HCT116 (cell line): Measurements from ENCODE around the gene RUFY1. TPM values are rescaled to one million over a fixed set of nuclear protein-coding genes. Genes with fewer than 3 reads are reported as not detected.

ENCODE experiments used
- ATAC-seq: fragments of 200-7000 bp; cut with Tn5 transposase; 2 replicates; pipeline ENCODE4 v1.9.1; 2020; ENCODE audit warnings: mild to moderate bottlenecking, moderate library complexity
- BruUV-seq: library from RNA; stranded (reverse); fragments of 400-500 nt; replicated peaks from 2 replicates; lab custom pipeline; 2021; lab: Mats Ljungman, UMichigan
- CTCF ChIA-PET: fragments of 300-600 bp; sonication (Branson Sonifier 250); formaldehyde crosslinking; loops from one replicate; lab custom pipeline; 2021; ENCODE audit warnings: antibody characterized with exemption; lab: Charles Lee
- POLR2A ChIA-PET: fragments of 300-600, 350-600 bp; sonication (Branson Sonifier 250); formaldehyde crosslinking; loops from one replicate; lab custom pipeline; 2021; ENCODE audit warnings: antibody characterized with exemption; lab: Charles Lee
- RAD21 ChIA-PET, 2 experiments: fragments of 300-600 bp; sonication (Branson Sonifier 250); formaldehyde crosslinking; loops; one replicate each; lab custom pipeline; 2023; ENCODE audit warnings: low total read pairs in 2 of 2; ENCODE audit not compliant: uncharacterized antibody in 2 of 2, unreplicated experiment in 2 of 2, low non-redundant PET in 1 of 2; lab: Charles Lee
- DNase-seq: peaks from one replicate; pipeline ENCODE4 v3.0.0-alpha.2; 2010; ENCODE audit warnings: low read depth, low spot score
- H2AFZ ChIP-seq: fragments of 200-600 bp; shearing (Covaris generic), sonication (generic); 2 replicates; pipeline ENCODE4 v1.6.1; 2017; ENCODE audit warnings: low read depth, mixed run types, mixed read lengths, antibody characterized with exemption, low read length; ENCODE audit not compliant: poor library complexity, severe bottlenecking
- H3K27ac ChIP-seq: 2 replicates; pipeline ENCODE4 v1.5.1; 2012; ENCODE audit warnings: low read depth, low read length
- H3K27me3 ChIP-seq: fragments of 200-600 bp; sonication (generic); 2 replicates; pipeline ENCODE4 v1.6.1; 2016; ENCODE audit warnings: mixed run types, low read length, mixed read lengths; ENCODE audit not compliant: insufficient read depth
- H3K36me3 ChIP-seq, 2 experiments: fragments of 200-500 bp in 1 of 2; fragments of 200-600 bp in 1 of 2; sonication (Bioruptor generic) in 1 of 2; sonication (generic) in 1 of 2; 2 replicates each; pipeline versions ENCODE4 v1.5.1 to v1.6.1; 2014 to 2016; ENCODE audit warnings: low read length in 2 of 2, inconsistent platforms in 1 of 2, mixed read lengths in 1 of 2, mixed run types in 1 of 2; ENCODE audit not compliant: insufficient read depth in 2 of 2, control insufficient read depth in 1 of 2
- H3K4me1 ChIP-seq, 2 experiments: fragments of 200-600 bp in 1 of 2; sonication (generic) in 1 of 2; 2 replicates each; pipeline versions ENCODE4 v1.5.1 to v1.6.1; 2012 to 2017; ENCODE audit warnings: low read length in 2 of 2, inconsistent platforms in 1 of 2, mild to moderate bottlenecking in 1 of 2, mixed read lengths in 1 of 2, mixed run types in 1 of 2, moderate library complexity in 1 of 2; ENCODE audit not compliant: insufficient read depth in 2 of 2, control insufficient read depth in 1 of 2
- H3K4me2 ChIP-seq: fragments of 200-600 bp; sonication (generic); 2 replicates; pipeline ENCODE4 v1.6.1; 2017; ENCODE audit warnings: mixed run types, low read length, mixed read lengths
- H3K4me3 ChIP-seq, 2 experiments: fragments of 200-600 bp in 1 of 2; sonication (generic) in 1 of 2; replicated peaks in 1 of 2; 2 replicates each; pipeline ENCODE4 v1.5.1; 2011 to 2016; ENCODE audit warnings: low read length in 2 of 2, control low read depth in 1 of 2, low read depth in 1 of 2, mild to moderate bottlenecking in 1 of 2, mixed read lengths in 1 of 2, mixed run types in 1 of 2
- H3K79me2 ChIP-seq: fragments of 200-600 bp; sonication (generic); 2 replicates; pipeline ENCODE4 v1.6.1; 2017; ENCODE audit warnings: mild to moderate bottlenecking, mixed run types, low read length, moderate library complexity, mixed read lengths; ENCODE audit not compliant: insufficient read depth
- H3K9ac ChIP-seq: fragments of 200-600 bp; sonication (generic); 2 replicates; pipeline ENCODE4 v1.6.1; 2016; ENCODE audit warnings: low read length, mixed read lengths
- H3K9me2 ChIP-seq: fragments of 200-600 bp; sonication (generic), shearing (Covaris generic); 2 replicates; pipeline ENCODE4 v1.6.1; 2017; ENCODE audit warnings: mixed run types, mild to moderate bottlenecking, moderate library complexity; ENCODE audit not compliant: insufficient read depth
- H3K9me3 ChIP-seq, 2 experiments: fragments of 200-500 bp in 1 of 2; fragments of 200-600 bp in 1 of 2; sonication (Bioruptor generic) in 1 of 2; sonication (generic) in 1 of 2; 2 replicates each; pipeline ENCODE4 v1.6.1; 2014 to 2017; ENCODE audit warnings: low read length in 2 of 2, mixed read lengths in 2 of 2, inconsistent platforms in 1 of 2, low read depth in 1 of 2, mild to moderate bottlenecking in 1 of 2, mixed run types in 1 of 2, moderate library complexity in 1 of 2; ENCODE audit not compliant: control insufficient read depth in 1 of 2, insufficient read depth in 1 of 2
- H4K20me1 ChIP-seq: fragments of 200-600 bp; sonication (generic), shearing (Covaris generic); 2 replicates; pipeline ENCODE4 v1.6.1; 2017; ENCODE audit warnings: mixed run types, mild to moderate bottlenecking, moderate library complexity; ENCODE audit not compliant: insufficient read depth
- CBX3 ChIP-seq: IDR thresholded peaks from 2 replicates; pipeline ENCODE4 v1.6.1; 2012; ENCODE audit warnings: low read depth
- CEBPB ChIP-seq: IDR thresholded peaks from 2 replicates; pipeline ENCODE4 v1.6.1; 2012; ENCODE audit warnings: low read depth
- CTCF ChIP-seq, 3 experiments: fragments of 200-600 bp in 1 of 3; sonication (generic) in 1 of 3; IDR thresholded peaks in 2 of 3; conservative IDR thresholded peaks in 1 of 3; 2 replicates each; pipeline ENCODE4 v1.5.1; 2012 to 2017; ENCODE audit warnings: low read depth in 2 of 3, low read length in 2 of 3, antibody characterized with exemption in 1 of 3, borderline replicate concordance in 1 of 3, control low read depth in 1 of 3, mild to moderate bottlenecking in 1 of 3, mixed read lengths in 1 of 3, mixed run types in 1 of 3, moderate library complexity in 1 of 3; ENCODE audit not compliant: insufficient read depth in 1 of 3
- FOSL1 ChIP-seq: IDR thresholded peaks from 2 replicates; pipeline ENCODE4 v1.6.1; 2012; ENCODE audit warnings: low read depth
- JUND ChIP-seq: IDR thresholded peaks from 2 replicates; pipeline ENCODE4 v1.6.1; 2012
- REST ChIP-seq: IDR thresholded peaks from 2 replicates; pipeline ENCODE4 v1.6.1; 2012; ENCODE audit warnings: low read depth
- SP1 ChIP-seq: IDR thresholded peaks from 2 replicates; pipeline ENCODE4 v1.6.1; 2012; ENCODE audit warnings: low read depth
- YY1 ChIP-seq: IDR thresholded peaks from 2 replicates; pipeline ENCODE4 v1.6.1; 2011; ENCODE audit warnings: low read length, low read depth, moderate library complexity, mild to moderate bottlenecking; ENCODE audit not compliant: insufficient replicate concordance; ENCODE audit errors: extremely low read depth
- ZFX ChIP-seq: fragments of 450-650 bp; IDR thresholded peaks from 2 replicates; pipeline ENCODE4 v1.6.1; 2017
- intact Hi-C: fragments of 100-400 bp; cut with micrococcal nuclease; formaldehyde crosslinking; loops from 2 replicates; pipeline ENCODE4 v1.10.0; 2022
- total RNA-seq: library from RNA; stranded (reverse); gene quantifications from one replicate; pipeline ENCODE4 v1.2.1, GENCODE V29; 2021; ENCODE audit not compliant: unreplicated experiment
- TF ChIP-seq, protein P1 (sequence below): IDR thresholded peaks from 2 replicates; pipeline ENCODE4 v1.6.1; 2012

The RUFY1 gene
- total RNA-seq, 1 experiment from 2014 or later: 32.9 TPM

- no peak for TF ChIP-seq REST
- no peak for TF ChIP-seq CBX3
- TF ChIP-seq ZFX: peak; percentile 89
- no peak for TF ChIP-seq CTCF (IDR thresholded peaks at IDR 0.05 in 2 of 3, conservative IDR thresholded peaks at IDR 0.05 in 1 of 3; ENCODE audit: borderline replicate concordance in 1 of 3, insufficient read depth in 1 of 3, low read depth in 2 of 3, low read length in 2 of 3)
- no peak for TF ChIP-seq CEBPB
- TF ChIP-seq, all 23 proteins: peak for 5
Measured at GRCh38 chr5:179559284-179560252, 9.2 kb downstream of the RUFY1 start (continued).

GRCh38 chr5:179564526-179564925 lies 14.2 kb downstream of the RUFY1 start:
- BruUV-seq: no TSS peak
- intact Hi-C loops: no loop called here
- TF ChIP-seq SP1 (no peak), YY1 (no peak), ZFX (no peak), JUND (no peak), FOSL1 (no peak)
- TF ChIP-seq, protein P1, sequence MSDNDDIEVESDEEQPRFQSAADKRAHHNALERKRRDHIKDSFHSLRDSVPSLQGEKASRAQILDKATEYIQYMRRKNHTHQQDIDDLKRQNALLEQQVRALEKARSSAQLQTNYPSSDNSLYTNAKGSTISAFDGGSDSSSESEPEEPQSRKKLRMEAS: no peak
- Histone ChIP-seq H3K9me2 (no peaks in the 10 kb centered on the region), H3K4me3 (no peak overlapping the region), H3K27ac (no peak overlapping the region), H3K4me1 (peaks cover 3 to 6% of the 10 kb centered on the region in 2 experiments; a peak in 3 of 4 replicates), H3K4me2 (no peak overlapping the region), H3K9me3 (no peaks in the 10 kb centered on the region), H3K79me2 (peaks cover 29% of the 10 kb centered on the region), H3K36me3 (peaks cover 34 to 44% of the 10 kb centered on the region in 2 experiments), H2AFZ (no peak overlapping the region), H4K20me1 (no peaks in the 10 kb centered on the region), H3K27me3 (no peaks in the 10 kb centered on the region), H3K9ac (no peak overlapping the region)
- ATAC-seq (no peak), DNase-seq (no peak)
- ChIA-PET CTCF (no interaction called here), RAD21 (no interaction called here), POLR2A (interaction anchor here (0.6 kb wide), 1 partner anchor 14 kb away, joined by 3 read pairs; the partner anchor contains the start of gene RUFY1)
